Mucosa of rectum (tissue), 2 donors: Measurements from ENCODE around the gene COL4A1.

Source experiments
- H3K27ac ChIP-seq, 2 donors: one replicate each; pipeline ENCODE4 v1.7.0; 2013; ENCODE audit warnings: inconsistent platforms in 2 of 2, low read depth in 2 of 2, low read length in 2 of 2
- H3K27me3 ChIP-seq, 2 donors: one replicate each; pipeline ENCODE4 v1.7.0; 2013; ENCODE audit warnings: low read length in 2 of 2; ENCODE audit not compliant: control insufficient read depth in 2 of 2, insufficient read depth in 2 of 2
- H3K36me3 ChIP-seq, 2 donors: one replicate each; pipeline ENCODE4 v1.7.0; 2013; ENCODE audit warnings: low read length in 2 of 2; ENCODE audit not compliant: control insufficient read depth in 2 of 2, insufficient read depth in 2 of 2
- H3K4me1 ChIP-seq, 2 donors: one replicate each; pipeline ENCODE4 v1.7.0; 2013; ENCODE audit warnings: low read length in 2 of 2, mild to moderate bottlenecking in 1 of 2; ENCODE audit not compliant: control insufficient read depth in 2 of 2, insufficient read depth in 2 of 2
- H3K4me3 ChIP-seq, 2 donors: one replicate each; pipeline ENCODE4 v1.7.0; 2013; ENCODE audit warnings: low read length in 2 of 2
- H3K9ac ChIP-seq, 2 donors: one replicate each; pipeline ENCODE4 v1.7.0; 2013; ENCODE audit warnings: low read length in 2 of 2, low read depth in 1 of 2, mild to moderate bottlenecking in 1 of 2
- H3K9me3 ChIP-seq, 2 donors: one replicate each; pipeline ENCODE4 v1.7.0; 2013; ENCODE audit warnings: low read length in 2 of 2; ENCODE audit not compliant: control insufficient read depth in 2 of 2
- donor health status: healthy.
- donor health status: Normal muscosa, but diverticular disease.

COL4A1 gene

GRCh38 chr13:110216398-110217041, 90.4 kb downstream of the COL4A1 start:
- Histone ChIP-seq H3K27ac (no peak overlapping the region), H3K4me3 (no peak overlapping the region), H3K9ac (no peak overlapping the region), H3K27me3 (no peaks in the 10 kb centered on the region), H3K36me3 (no peaks in the 10 kb centered on the region), H3K9me3 (no peaks in the 10 kb centered on the region), H3K4me1 (no peaks in the 10 kb centered on the region)

GRCh38 chr13:110216006-110216397, 91.0 kb downstream of the COL4A1 start:
- Histone ChIP-seq H3K9ac (no peak overlapping the region), H3K4me1 (no peaks in the 10 kb centered on the region), H3K4me3 (no peak overlapping the region), H3K36me3 (no peaks in the 10 kb centered on the region), H3K27me3 (no peaks in the 10 kb centered on the region), H3K27ac (peak overlapping the region; percentile 0 to 23), H3K9me3 (no peaks in the 10 kb centered on the region)

GRCh38 chr13:110215606-110216005, 91.4 kb downstream of the COL4A1 start:
- peak overlapping the region; percentile 0 to 23 for H3K27ac ChIP-seq
- H3K4me1 ChIP-seq = no peaks in the 10 kb centered on the region

GRCh38 chr13:110214637-110215036, 92.3 kb downstream of the COL4A1 start:
- no peak overlapping the region for H3K27ac ChIP-seq

More at GRCh38 chr13:110215606-110216005, 91.4 kb downstream of the COL4A1 start:
- no peaks in the 10 kb centered on the region for H3K27me3 ChIP-seq
- H3K4me3 ChIP-seq = no peak overlapping the region
- no peak overlapping the region for H3K9ac ChIP-seq
- no peaks in the 10 kb centered on the region for H3K36me3 ChIP-seq
- no peaks in the 10 kb centered on the region for H3K9me3 ChIP-seq

GRCh38 chr13:110213461-110214074, 93.4 kb downstream of the COL4A1 start:
- H3K4me1 ChIP-seq = no peaks in the 10 kb centered on the region
- H3K36me3 ChIP-seq = no peaks in the 10 kb centered on the region
- no peak overlapping the region for H3K27ac ChIP-seq
- H3K9ac ChIP-seq = no peak overlapping the region
- H3K27me3 ChIP-seq = no peaks in the 10 kb centered on the region
- H3K4me3 ChIP-seq = no peak overlapping the region
- no peaks in the 10 kb centered on the region for H3K9me3 ChIP-seq

More at GRCh38 chr13:110214637-110215036, 92.3 kb downstream of the COL4A1 start:
- no peak overlapping the region for H3K4me3 ChIP-seq
- no peaks in the 10 kb centered on the region for H3K36me3 ChIP-seq
- H3K9me3 ChIP-seq = no peaks in the 10 kb centered on the region
- no peaks in the 10 kb centered on the region for H3K4me1 ChIP-seq
- no peaks in the 10 kb centered on the region for H3K27me3 ChIP-seq
- H3K9ac ChIP-seq = no peak overlapping the region

GRCh38 chr13:110212529-110212928, 94.4 kb downstream of the COL4A1 start:
- Histone ChIP-seq H3K36me3 (no peaks in the 10 kb centered on the region), H3K27ac (no peak overlapping the region), H3K4me1 (no peaks in the 10 kb centered on the region), H3K27me3 (no peaks in the 10 kb centered on the region), H3K4me3 (no peak overlapping the region), H3K9me3 (no peaks in the 10 kb centered on the region), H3K9ac (no peak overlapping the region)

- Histone ChIP-seq H3K4me3 (no peak overlapping the region), H3K9me3 (no peaks in the 10 kb centered on the region), H3K9ac (no peak overlapping the region), H3K27ac (no peak overlapping the region), H3K27me3 (no peaks in the 10 kb centered on the region), H3K36me3 (no peaks in the 10 kb centered on the region), H3K4me1 (no peaks in the 10 kb centered on the region)
Measured at GRCh38 chr13:110211735-110212134, 95.2 kb downstream of the COL4A1 start.

GRCh38 chr13:110211046-110211445, 95.9 kb downstream of the COL4A1 start:
- Histone ChIP-seq H3K27me3 (no peaks in the 10 kb centered on the region), H3K27ac (no peak overlapping the region), H3K36me3 (peaks cover 0 to 4% of the 10 kb centered on the region in 2 donors)

GRCh38 chr13:110210604-110210985, 96.4 kb downstream of the COL4A1 start:
- no peaks in the 10 kb centered on the region for H3K27me3 ChIP-seq
- peaks cover 0 to 5% of the 10 kb centered on the region in 2 donors for H3K4me1 ChIP-seq
- no peak overlapping the region for H3K4me3 ChIP-seq
- no peaks in the 10 kb centered on the region for H3K9me3 ChIP-seq
- H3K27ac ChIP-seq = no peak overlapping the region
- H3K9ac ChIP-seq = no peak overlapping the region
- peaks cover 0 to 4% of the 10 kb centered on the region in 2 donors for H3K36me3 ChIP-seq

More at GRCh38 chr13:110211046-110211445, 95.9 kb downstream of the COL4A1 start:
- no peak overlapping the region for H3K4me3 ChIP-seq
- H3K9me3 ChIP-seq = no peaks in the 10 kb centered on the region
- H3K4me1 ChIP-seq = peaks cover 0 to 4% of the 10 kb centered on the region in 2 donors
- no peak overlapping the region for H3K9ac ChIP-seq

GRCh38 chr13:110209950-110210603, 96.9 kb downstream of the COL4A1 start:
- Histone ChIP-seq H3K9ac (no peak overlapping the region), H3K4me1 (peaks cover 0 to 5% of the 10 kb centered on the region in 2 donors), H3K27me3 (no peaks in the 10 kb centered on the region), H3K27ac (no peak overlapping the region), H3K36me3 (peaks cover 0 to 4% of the 10 kb centered on the region in 2 donors), H3K9me3 (no peaks in the 10 kb centered on the region), H3K4me3 (no peak overlapping the region)
